GM20000 (cell line): ENCODE data around the gene CAMTA1.

Experiments
- DNase-seq: peaks from one replicate; pipeline ENCODE4 v3.0.0; 2012; ENCODE audit warnings: low spot score
- TF ChIP-seq, protein P1 (sequence below): IDR thresholded peaks from 2 replicates; pipeline ENCODE4 v1.5.1; 2012; ENCODE audit warnings: mild to moderate bottlenecking, control low read depth; ENCODE audit errors: extremely low read depth, missing control alignments

The CAMTA1 gene

DNA sequence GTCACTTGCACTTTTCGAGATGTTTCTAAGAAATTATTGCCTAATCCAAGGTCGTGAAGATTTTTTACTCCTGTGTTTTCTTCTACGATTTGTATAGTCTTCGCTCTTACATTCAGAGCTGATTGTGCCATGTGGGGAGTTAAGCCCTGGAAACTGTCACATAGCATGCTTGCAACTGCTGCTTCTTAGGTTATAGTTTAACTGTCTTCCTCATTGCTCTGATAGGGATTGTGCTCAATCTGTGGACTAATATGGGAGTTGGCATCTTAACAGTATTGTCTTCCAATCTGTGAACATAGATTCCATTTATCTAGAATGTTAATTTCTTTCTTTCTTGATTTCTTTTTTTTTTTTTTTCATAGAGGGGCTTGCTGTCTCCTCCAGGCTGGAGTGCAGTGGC is 34.8 kb upstream of the CAMTA1 start:
- DNase-seq: no peak
- TF ChIP-seq, protein P1, sequence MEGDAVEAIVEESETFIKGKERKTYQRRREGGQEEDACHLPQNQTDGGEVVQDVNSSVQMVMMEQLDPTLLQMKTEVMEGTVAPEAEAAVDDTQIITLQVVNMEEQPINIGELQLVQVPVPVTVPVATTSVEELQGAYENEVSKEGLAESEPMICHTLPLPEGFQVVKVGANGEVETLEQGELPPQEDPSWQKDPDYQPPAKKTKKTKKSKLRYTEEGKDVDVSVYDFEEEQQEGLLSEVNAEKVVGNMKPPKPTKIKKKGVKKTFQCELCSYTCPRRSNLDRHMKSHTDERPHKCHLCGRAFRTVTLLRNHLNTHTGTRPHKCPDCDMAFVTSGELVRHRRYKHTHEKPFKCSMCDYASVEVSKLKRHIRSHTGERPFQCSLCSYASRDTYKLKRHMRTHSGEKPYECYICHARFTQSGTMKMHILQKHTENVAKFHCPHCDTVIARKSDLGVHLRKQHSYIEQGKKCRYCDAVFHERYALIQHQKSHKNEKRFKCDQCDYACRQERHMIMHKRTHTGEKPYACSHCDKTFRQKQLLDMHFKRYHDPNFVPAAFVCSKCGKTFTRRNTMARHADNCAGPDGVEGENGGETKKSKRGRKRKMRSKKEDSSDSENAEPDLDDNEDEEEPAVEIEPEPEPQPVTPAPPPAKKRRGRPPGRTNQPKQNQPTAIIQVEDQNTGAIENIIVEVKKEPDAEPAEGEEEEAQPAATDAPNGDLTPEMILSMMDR: no peak

- no peak for DNase-seq
- TF ChIP-seq, protein P1: no peak
Observed at GRCh38 chr1:6753320-6754140, 31.7 kb upstream of the CAMTA1 start.

DNA sequence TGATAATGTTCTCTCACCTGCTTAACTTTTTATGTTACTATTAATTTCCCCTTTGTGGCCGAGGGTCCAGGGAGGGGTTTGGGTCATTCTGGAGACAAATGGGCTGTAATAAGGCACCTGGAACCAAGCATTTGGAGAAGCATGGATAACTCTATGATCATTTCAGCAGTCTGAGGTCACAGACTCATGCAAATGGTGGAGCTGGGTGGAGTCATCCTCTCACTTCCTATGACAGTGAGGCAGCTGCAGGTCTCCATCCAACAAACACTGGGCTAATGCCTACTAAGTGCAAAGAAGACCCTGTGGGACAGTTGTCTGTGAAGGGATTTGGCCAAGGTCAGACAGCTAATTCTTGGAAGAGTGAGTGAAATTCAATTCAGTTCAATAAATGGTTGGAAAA is 28.8 kb upstream of the CAMTA1 start:
- DNase-seq: no peak
- TF ChIP-seq, protein P1: no peak

GRCh38 chr1:6757719-6758435 is 27.4 kb upstream of the CAMTA1 start:
- TF ChIP-seq, protein P1: no peak
- no peak for DNase-seq

GRCh38 chr1:6761196-6761737 is 24.0 kb upstream of the CAMTA1 start:
- no peak for DNase-seq
- TF ChIP-seq, protein P1: no peak

GRCh38 chr1:6762060-6762459 is 23.2 kb upstream of the CAMTA1 start:
- DNase-seq: no peak
- TF ChIP-seq, protein P1: no peak
